ENCODE results near the gene GORASP1. TPM values are rescaled to one million over a fixed set of nuclear protein-coding genes. Genes with fewer than 3 reads are reported as not detected.

The GORASP1 gene
- total and polyA plus RNA-seq, 2 experiments from 2014 or later: 10.3 to 38.3 TPM

- peaks cover 28% of the 10 kb centered on the region; the same call in 2 of the 3 replicates for H3K36me3 Mint-ChIP-seq (ENCODE audit: low read depth)
- no peak overlapping the region for H3K27ac ChIP-seq (ENCODE audit: low read depth)
Measured at GRCh38 chr3:39088456-39088855, 19.0 kb downstream of the GORASP1 start.

More at GRCh38 chr3:39088456-39088855, 19.0 kb downstream of the GORASP1 start:
- TF ChIP-seq ETS1 (IDR thresholded peaks at IDR 0.05): no peak
- TF ChIP-seq EZH2 (IDR thresholded peaks at IDR 0.05; ENCODE audit: low read depth, unreplicated experiment): no peak
- no peak for TF ChIP-seq ZNF331 (CRISPR knock-in tag; IDR thresholded peaks at IDR 0.05; ENCODE audit: low read depth)
- no peak for TF ChIP-seq EZH2phosphoT487 (IDR thresholded peaks at IDR 0.05; ENCODE audit: unreplicated experiment)
- TF ChIP-seq CREB1 (CRISPR knock-in tag; IDR thresholded peaks at IDR 0.05; ENCODE audit: low read depth): no peak
- TF ChIP-seq JUNB (IDR thresholded peaks at IDR 0.05; ENCODE audit: unreplicated experiment): no peak
- no peak for TF ChIP-seq ZNF114 (CRISPR knock-in tag; IDR thresholded peaks at IDR 0.05)
- no peak for TF ChIP-seq CTCF (conservative IDR thresholded peaks at IDR 0.05; ENCODE audit: low read depth in 2 of 2)
- no peak for TF ChIP-seq ZNF462 (CRISPR knock-in tag; IDR thresholded peaks at IDR 0.05)
- no peak for TF ChIP-seq REST (IDR thresholded peaks at IDR 0.05; ENCODE audit: unreplicated experiment)
- TF ChIP-seq NANOG (IDR thresholded peaks at IDR 0.05; ENCODE audit: borderline replicate concordance): no peak
- no peak for TF ChIP-seq POLR2AphosphoS5 (IDR thresholded peaks at IDR 0.05; ENCODE audit: low read depth)
- no peaks in the 10 kb centered on the region; the same call in 1 of the 2 replicates for H4K20me1 ChIP-seq (replicated peaks; ENCODE audit: insufficient read depth)
- no peaks in the 10 kb centered on the region for H3K79me2 ChIP-seq (replicated peaks; ENCODE audit: insufficient read depth)
- ATAC-seq: no peak
- no peak for DNase-seq (ENCODE audit: low spot score)
- peaks cover 2% of the 10 kb centered on the region for H3K27me3 Mint-ChIP-seq (ENCODE audit: insufficient read depth, low read depth, poor library complexity)
- H3K27me3 ChIP-seq (ENCODE audit: insufficient read depth): no peaks in the 10 kb centered on the region
- H3K4me3 ChIP-seq: no peak overlapping the region
- no peak overlapping the region for H3K4me3 Mint-ChIP-seq
- no peak overlapping the region for H2AFZ ChIP-seq
- no peaks in the 10 kb centered on the region for H3F3A ChIP-seq (replicated peaks; ENCODE audit: low read depth)
- no peaks in the 10 kb centered on the region for H3K9me2 ChIP-seq (ENCODE audit: insufficient read depth)
- H3K9me3 Mint-ChIP-seq: no peaks in the 10 kb centered on the region
- H3K4me1 ChIP-seq (ENCODE audit: insufficient read depth): no peaks in the 10 kb centered on the region
- peaks cover 38% of the 10 kb centered on the region for H3K36me3 ChIP-seq (ENCODE audit: insufficient read depth)
- H3K4me1 Mint-ChIP-seq: no peaks in the 10 kb centered on the region
- no peak overlapping the region for H3K27ac Mint-ChIP-seq
- no peak overlapping the region for H3K4me2 ChIP-seq
